Inflammatory macrophage (primary cell): ENCODE results near the gene CAPN14.

ENCODE experiments used
- DNase-seq, 2 donors: peaks; one replicate each; pipeline ENCODE4 v3.0.0-alpha.2; 2020 to 2022
- total RNA-seq, 18 experiments: gene quantifications; one replicate each; lab custom pipeline; 2026; ENCODE audit warnings: mixed read lengths in 6 of 18, inconsistent platforms in 2 of 18; lab: John Stamatoyannopoulos, UW

CAPN14 gene
- 0 to 0.80 (median 0.23) reads per million in 18 experiments for total RNA-seq

DNA sequence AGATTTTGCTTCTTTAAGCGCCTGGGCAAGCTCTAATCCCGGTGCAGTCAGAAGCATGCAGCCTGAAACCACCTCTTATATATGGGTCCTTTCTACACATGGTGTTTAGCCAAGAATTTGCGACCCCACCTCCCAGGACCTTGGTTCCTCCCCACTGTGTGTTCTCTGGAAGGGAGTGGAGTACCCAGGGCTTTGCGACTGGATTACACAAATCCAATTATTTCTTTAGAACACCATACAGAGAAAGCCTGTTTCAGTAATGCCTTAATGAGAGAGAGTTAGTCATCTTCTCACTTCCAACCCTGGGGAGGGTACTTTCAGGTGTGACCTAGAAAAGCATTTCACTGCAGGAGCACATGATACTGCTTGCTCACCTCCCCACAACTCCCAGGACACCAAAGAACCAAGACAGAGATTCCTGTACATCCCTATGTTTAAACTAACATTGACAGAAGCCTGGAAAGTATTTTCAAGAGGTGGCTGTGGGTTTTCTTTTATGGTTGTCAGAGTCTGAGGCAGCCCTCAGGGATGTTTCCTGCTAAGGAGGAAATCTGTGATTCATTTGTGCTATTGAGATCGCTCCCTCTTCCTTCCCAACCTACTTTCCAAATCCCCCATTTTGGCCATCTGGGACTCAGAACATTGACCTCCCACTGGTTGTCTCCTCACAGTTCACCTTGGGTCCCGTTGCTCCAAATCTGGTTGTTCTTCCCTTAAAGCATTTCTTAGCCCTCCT is at the start of gene CAPN14:
CAPN14 (minus strand) TSS at position 51 of the 736 bp plus-strand sequence. CDS start 12,068 bp downstream, outside the sequence.
- DNase-seq: no peak

DNA sequence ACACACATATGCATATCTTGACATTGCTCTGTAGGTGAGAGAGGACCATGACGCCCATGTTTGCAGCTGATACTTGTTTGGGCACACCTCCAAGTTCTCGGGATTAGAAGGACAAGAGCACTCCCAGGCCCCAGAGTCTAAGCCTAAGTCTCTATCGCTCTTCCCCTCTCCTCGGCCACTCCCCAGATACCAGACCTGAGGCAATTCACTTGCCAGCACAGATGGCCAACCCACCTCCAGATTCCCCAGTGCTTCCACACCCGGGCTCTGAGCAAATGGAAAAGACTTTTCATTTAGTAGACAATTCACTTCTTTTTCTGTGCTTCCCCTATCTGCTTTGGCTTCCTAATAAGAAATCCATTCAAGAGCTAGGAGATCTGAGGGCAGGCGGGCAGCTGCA is 49.5 kb upstream of the CAPN14 start:
- no peak for DNase-seq

- DNase-seq: no peak
Measured at GRCh38 chr2:31265234-31265633, 47.9 kb upstream of the CAPN14 start.

- DNase-seq: no peak
Measured at GRCh38 chr2:31263636-31264190, 46.4 kb upstream of the CAPN14 start.

DNA sequence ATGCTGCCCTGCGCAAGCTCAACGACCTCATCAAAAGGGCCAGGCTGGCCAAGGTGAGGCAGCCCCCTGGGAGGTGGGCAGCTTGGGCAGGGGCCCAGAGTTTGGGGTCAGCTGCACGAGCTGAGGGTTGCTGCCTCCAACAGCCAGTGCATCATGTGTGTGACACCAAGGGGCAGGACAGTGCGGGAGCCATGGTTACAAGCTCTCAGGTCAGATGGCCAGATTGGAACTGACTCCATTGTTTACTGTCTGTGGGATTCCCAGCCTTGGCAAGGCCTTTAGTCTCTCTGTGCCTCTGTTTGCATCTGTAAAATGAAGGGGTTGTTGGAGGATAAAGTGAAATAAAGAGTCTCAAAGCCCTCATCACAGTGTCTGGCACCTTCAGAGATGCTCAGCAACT is 43.6 kb upstream of the CAPN14 start:
- DNase-seq: no peak

DNA sequence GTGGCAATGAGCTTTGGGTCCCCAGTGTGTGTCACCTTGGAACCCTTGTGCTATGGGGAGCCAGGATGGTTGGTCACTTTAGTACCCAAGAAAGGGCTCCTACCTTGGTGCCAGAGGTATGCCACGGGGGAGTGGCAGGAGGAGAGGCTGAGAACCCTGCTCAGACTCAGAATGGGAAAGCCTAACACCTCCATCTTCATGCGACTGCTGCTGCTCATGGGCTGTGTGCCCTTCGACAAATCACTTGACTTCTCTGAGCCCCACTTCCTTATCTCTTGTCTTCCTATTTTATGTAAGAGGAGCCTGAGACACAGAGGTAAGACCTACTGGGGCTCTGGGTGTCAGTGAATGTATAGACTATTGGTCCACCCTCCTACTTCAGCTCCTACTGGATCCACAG is 41.8 kb upstream of the CAPN14 start:
- no peak for DNase-seq

GRCh38 chr2:31258351-31258750 is 41.0 kb upstream of the CAPN14 start:
- DNase-seq: no peak

GRCh38 chr2:31256611-31257382 is 39.5 kb upstream of the CAPN14 start:
- no peak for DNase-seq

- no peak for DNase-seq
Measured at GRCh38 chr2:31255911-31256571, 38.7 kb upstream of the CAPN14 start.

- no peak for DNase-seq
Measured at GRCh38 chr2:31254237-31255203, 37.2 kb upstream of the CAPN14 start.

- no peak for DNase-seq
Measured at GRCh38 chr2:31253356-31254131, 36.2 kb upstream of the CAPN14 start.

GRCh38 chr2:31251851-31252250 is 34.5 kb upstream of the CAPN14 start:
- DNase-seq: no peak

GRCh38 chr2:31251018-31251417 is 33.7 kb upstream of the CAPN14 start:
- DNase-seq: no peak

DNA sequence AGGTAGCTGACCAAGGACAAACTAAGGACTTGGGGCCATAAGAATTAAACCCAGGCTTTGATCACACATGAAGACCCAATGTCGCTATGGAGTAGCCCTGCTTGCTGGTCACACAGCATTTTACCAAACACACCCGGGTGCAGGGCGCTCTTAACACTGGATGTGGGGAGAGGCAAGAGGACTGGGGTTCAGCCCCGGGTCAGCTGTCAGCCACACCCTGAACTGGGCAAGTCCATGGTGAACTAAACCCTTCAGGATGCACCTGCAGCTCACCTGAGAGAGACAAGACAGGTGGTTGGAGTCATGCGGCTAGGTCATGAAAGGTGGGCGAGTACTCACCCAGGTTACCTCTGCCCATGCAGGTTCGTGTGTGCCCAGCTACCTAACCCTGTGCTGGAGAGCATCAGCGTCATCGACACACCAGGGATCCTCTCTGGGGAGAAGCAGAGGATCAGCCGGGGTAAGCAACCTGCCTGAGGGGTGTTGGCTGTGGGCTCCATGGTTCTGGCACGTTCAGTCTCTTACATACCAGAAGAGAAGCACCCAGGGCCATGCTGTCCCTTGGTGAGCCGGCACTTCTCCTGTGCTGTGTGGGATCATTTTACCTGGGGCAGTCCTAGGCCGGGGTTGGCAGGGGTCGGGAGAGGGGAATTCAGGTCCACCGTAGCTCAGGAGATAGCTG is 31.8 kb upstream of the CAPN14 start:
- no peak for DNase-seq

DNA sequence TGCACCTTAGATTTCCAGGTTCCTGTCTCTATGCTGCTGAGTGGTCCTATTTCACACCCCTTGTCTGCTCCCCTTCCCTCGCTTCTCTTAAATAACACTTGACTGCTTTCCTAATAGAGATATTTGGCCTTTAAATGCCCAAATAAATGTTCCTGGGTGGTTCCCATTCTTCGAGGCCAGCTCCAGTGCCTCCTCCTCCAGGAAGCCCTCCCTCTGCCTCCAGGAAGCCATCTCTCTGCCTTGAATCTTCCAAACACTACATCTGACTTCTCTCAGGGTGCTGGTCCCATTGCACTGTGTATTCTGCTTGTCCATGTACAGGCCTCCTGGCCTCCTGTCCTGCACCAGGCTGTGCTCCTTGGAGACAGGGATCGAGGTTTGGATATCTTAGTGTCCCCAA is 30.8 kb upstream of the CAPN14 start:
- DNase-seq: no peak

DNA sequence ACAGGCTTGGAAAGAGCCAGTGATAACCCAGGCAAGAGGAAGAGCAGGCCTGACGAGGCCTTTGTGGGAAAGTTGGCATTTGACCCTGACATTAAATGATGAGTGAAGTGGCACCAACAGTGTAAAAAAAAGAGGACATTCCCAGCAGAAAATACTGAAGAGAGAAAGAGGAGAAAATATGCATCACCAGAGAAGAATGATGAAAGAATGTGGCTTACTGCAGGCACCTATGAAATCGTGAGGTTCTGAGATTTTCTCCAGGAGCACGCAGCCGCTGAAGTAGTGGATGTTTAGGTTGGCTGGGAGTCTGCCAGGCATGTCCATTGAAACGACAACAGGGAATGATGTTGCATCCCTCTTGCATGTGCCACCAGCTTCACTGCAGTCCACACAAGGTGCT is 30.4 kb upstream of the CAPN14 start:
- DNase-seq: no peak

GRCh38 chr2:31246184-31246852 is 29.0 kb upstream of the CAPN14 start:
- no peak for DNase-seq

DNA sequence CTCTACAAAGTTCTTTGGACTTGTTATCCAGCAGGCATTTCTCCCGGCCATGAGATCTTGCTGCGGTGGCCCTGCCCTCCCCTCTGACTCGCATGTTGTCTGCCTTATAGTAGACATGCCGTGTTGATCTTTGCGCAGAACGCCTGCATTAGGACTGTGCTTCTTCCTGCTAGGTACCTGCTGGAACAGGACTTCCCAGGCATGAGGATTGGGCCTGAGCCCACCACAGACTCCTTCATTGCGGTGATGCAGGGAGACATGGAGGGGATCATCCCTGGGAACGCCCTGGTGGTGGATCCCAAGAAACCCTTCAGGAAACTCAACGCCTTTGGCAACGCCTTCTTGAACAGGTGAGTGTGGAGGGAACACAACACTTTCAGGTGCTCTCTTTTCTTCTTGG is 26.8 kb upstream of the CAPN14 start:
- DNase-seq: no peak

DNA sequence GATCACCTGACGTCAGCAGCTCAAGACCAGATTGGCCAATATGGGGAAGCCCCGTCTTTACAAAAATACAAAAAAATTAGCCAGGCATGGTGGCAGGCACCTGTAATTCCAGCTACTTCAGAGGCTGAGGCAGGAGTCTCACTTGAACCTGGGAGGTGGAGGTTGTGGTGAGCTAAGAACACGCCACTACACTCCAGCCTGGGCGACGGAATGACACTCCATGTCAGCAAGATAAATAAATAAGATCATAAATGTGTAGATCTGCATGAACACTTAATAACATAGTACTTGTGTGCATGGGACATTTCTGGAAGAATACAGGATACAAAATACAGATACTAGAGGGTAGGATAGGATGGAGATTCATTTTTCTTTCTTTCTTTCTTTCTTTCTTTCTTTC is 25.7 kb upstream of the CAPN14 start:
- no peak for DNase-seq
